HG02884 (cell line): ENCODE measurements around the gene CIAO2A.
"Not testable (repeated sequence)": the region's sequence is repeated elsewhere in the genome, so short reads cannot be mapped to it uniquely, and the experiment has no call there.

Experiments
- ATAC-seq: cut with Tn5 transposase; IDR thresholded peaks from one replicate; pipeline ENCODE4 v1.9.1; 2021; ENCODE audit warnings: mild to moderate bottlenecking, moderate library complexity; ENCODE audit not compliant: unreplicated experiment

Gene CIAO2A

GRCh38 chr15:64112073-64112772, 18.6 kb upstream of the CIAO2A start:
- ATAC-seq = no peak

GRCh38 chr15:64111679-64112050, 18.0 kb upstream of the CIAO2A start:
- ATAC-seq = no peak

GRCh38 chr15:64110950-64111678, 17.5 kb upstream of the CIAO2A start:
- ATAC-seq = no peak

- ATAC-seq = not testable (repeated sequence)
These were observed 16.6 kb upstream of the CIAO2A start for GRCh38 chr15:64110108-64110701.

- no peak for ATAC-seq
These were observed 13.7 kb upstream of the CIAO2A start for GRCh38 chr15:64107337-64107736.

- no peak for ATAC-seq
These were observed 11.6 kb upstream of the CIAO2A start for GRCh38 chr15:64105113-64105704.

GRCh38 chr15:64102497-64102896, 8.9 kb upstream of the CIAO2A start:
- no peak for ATAC-seq

- no peak for ATAC-seq
These were observed 7.3 kb upstream of the CIAO2A start for GRCh38 chr15:64100958-64101357.

- no peak for ATAC-seq
These were observed 5.7 kb upstream of the CIAO2A start for GRCh38 chr15:64099379-64099778.

GRCh38 chr15:64096668-64097384, 3.2 kb upstream of the CIAO2A start:
- ATAC-seq = no peak

GRCh38 chr15:64095795-64096667, 2.4 kb upstream of the CIAO2A start, which contains the start of gene SNX1:
SNX1 (plus strand) TSS chr15:64095982; CDS start chr15:64096014, 32 bp downstream.
- ATAC-seq = peak; percentile 33

GRCh38 chr15:64095431-64095794, 1.8 kb upstream of the CIAO2A start:
- no peak for ATAC-seq

GRCh38 chr15:64092864-64093626, 593 bp downstream of the CIAO2A start:
- ATAC-seq = peak; percentile 7

GRCh38 chr15:64092075-64092820, 1.4 kb downstream of the CIAO2A start:
- ATAC-seq = no peak

GRCh38 chr15:64090527-64090926, 3.1 kb downstream of the CIAO2A start:
- ATAC-seq = no peak

- no peak for ATAC-seq
These were observed 3.9 kb downstream of the CIAO2A start for GRCh38 chr15:64089543-64090280.

GRCh38 chr15:64082757-64083156, 10.9 kb downstream of the CIAO2A start:
- no peak for ATAC-seq

GRCh38 chr15:64073496-64073895, 20.1 kb downstream of the CIAO2A start:
- ATAC-seq = not testable (repeated sequence)
